Caco-2 (cell line): ENCODE data around the gene KIF1A. TPM values are rescaled to one million over a fixed set of nuclear protein-coding genes. Genes with fewer than 3 reads are reported as not detected.

ENCODE experiments used
- BruUV-seq: library from RNA; stranded (reverse); fragments of 400-500 nt; replicated peaks from 2 replicates; lab custom pipeline; 2021; lab: Mats Ljungman, UMichigan
- CTCF ChIA-PET: fragments of 300-600 bp; sonication (Branson Sonifier 250); formaldehyde crosslinking; loops from one replicate; lab custom pipeline; 2022; ENCODE audit warnings: antibody characterized with exemption; lab: Charles Lee
- POLR2A ChIA-PET: fragments of 300-600 bp; sonication (Branson Sonifier 250); formaldehyde crosslinking; loops from one replicate; lab custom pipeline; 2022; ENCODE audit warnings: antibody characterized with exemption; lab: Charles Lee
- DNase-seq, 2 experiments: peaks; one replicate each; pipeline versions ENCODE4 v3.0.0 to v3.0.0-alpha.2; 2020 to 2022
- H3K27me3 ChIP-seq: replicated peaks from 2 replicates; pipeline ENCODE4 v1.6.0; 2011; ENCODE audit warnings: low read length; ENCODE audit not compliant: control insufficient read depth, insufficient read depth
- H3K36me3 ChIP-seq: 2 replicates; pipeline ENCODE4 v1.5.1; 2011; ENCODE audit warnings: low read length; ENCODE audit not compliant: control insufficient read depth, insufficient read depth
- H3K4me1 ChIP-seq: fragments of 250-450 bp; sonication (Bioruptor Pico); 2 replicates; pipeline ENCODE4 v1.5.1; 2020; ENCODE audit warnings: mild to moderate bottlenecking
- H3K4me3 ChIP-seq: 2 replicates; pipeline ENCODE4 v1.5.1; 2011; ENCODE audit warnings: low read depth, mild to moderate bottlenecking, control low read depth, low read length
- H3K9me3 ChIP-seq: fragments of 250-450 bp; sonication (Bioruptor Pico); 2 replicates; pipeline ENCODE4 v1.5.1; 2020; ENCODE audit warnings: mild to moderate bottlenecking, moderate library complexity
- H3K27ac Mint-ChIP-seq: one replicate; pipeline ENCODE4 v1.8.0; 2022; ENCODE audit warnings: mixed read lengths; ENCODE audit not compliant: unreplicated experiment
- H3K27me3 Mint-ChIP-seq: one replicate; pipeline ENCODE4 v1.8.0; 2022; ENCODE audit warnings: mixed read lengths; ENCODE audit not compliant: insufficient read depth, unreplicated experiment
- H3K36me3 Mint-ChIP-seq: one replicate; pipeline ENCODE4 v1.8.0; 2022; ENCODE audit warnings: mild to moderate bottlenecking, mixed read lengths; ENCODE audit not compliant: insufficient read depth, unreplicated experiment
- H3K4me1 Mint-ChIP-seq: one replicate; pipeline ENCODE4 v1.8.0; 2022; ENCODE audit warnings: low read depth, mixed read lengths; ENCODE audit not compliant: unreplicated experiment
- H3K4me3 Mint-ChIP-seq: one replicate; pipeline ENCODE4 v1.8.0; 2022; ENCODE audit warnings: mild to moderate bottlenecking, moderate library complexity, mixed read lengths; ENCODE audit not compliant: unreplicated experiment
- H3K9me3 Mint-ChIP-seq: one replicate; pipeline ENCODE4 v1.8.0; 2022; ENCODE audit warnings: mixed read lengths; ENCODE audit not compliant: unreplicated experiment
- intact Hi-C: fragments of 100-400 bp; cut with micrococcal nuclease; formaldehyde crosslinking; loops from one replicate; pipeline ENCODE4 v1.10.0; 2022; ENCODE audit not compliant: unreplicated experiment
- total RNA-seq: library from RNA; stranded (reverse); gene quantifications from 2 replicates; pipeline ENCODE4 v1.2.3, GENCODE V29; 2022
- TF ChIP-seq, protein P1 (sequence below), 2 experiments: fragments of 200-600 bp in 1 of 2; IDR thresholded peaks; 1 replicate in 1 of 2; 2 replicates in 1 of 2; pipeline versions ENCODE4 v1.5.1 to v1.8.0; 2011 to 2022; ENCODE audit warnings: antibody characterized with exemption in 1 of 2, control low read depth in 1 of 2, inconsistent platforms in 1 of 2, low read depth in 1 of 2, low read length in 1 of 2, mild to moderate bottlenecking in 1 of 2, moderate library complexity in 1 of 2; ENCODE audit not compliant: insufficient read depth in 1 of 2, severe bottlenecking in 1 of 2, unreplicated experiment in 1 of 2

The KIF1A gene
- total RNA-seq, 1 experiment from 2014 or later = 33.1 TPM

- no peaks in the 10 kb centered on the region for H3K27me3 Mint-ChIP-seq
- H3K9me3 Mint-ChIP-seq = no peaks in the 10 kb centered on the region
- BruUV-seq = TSS peak; percentile 27
- DNase-seq = peak; percentile 81
- TF ChIP-seq, protein P1, sequence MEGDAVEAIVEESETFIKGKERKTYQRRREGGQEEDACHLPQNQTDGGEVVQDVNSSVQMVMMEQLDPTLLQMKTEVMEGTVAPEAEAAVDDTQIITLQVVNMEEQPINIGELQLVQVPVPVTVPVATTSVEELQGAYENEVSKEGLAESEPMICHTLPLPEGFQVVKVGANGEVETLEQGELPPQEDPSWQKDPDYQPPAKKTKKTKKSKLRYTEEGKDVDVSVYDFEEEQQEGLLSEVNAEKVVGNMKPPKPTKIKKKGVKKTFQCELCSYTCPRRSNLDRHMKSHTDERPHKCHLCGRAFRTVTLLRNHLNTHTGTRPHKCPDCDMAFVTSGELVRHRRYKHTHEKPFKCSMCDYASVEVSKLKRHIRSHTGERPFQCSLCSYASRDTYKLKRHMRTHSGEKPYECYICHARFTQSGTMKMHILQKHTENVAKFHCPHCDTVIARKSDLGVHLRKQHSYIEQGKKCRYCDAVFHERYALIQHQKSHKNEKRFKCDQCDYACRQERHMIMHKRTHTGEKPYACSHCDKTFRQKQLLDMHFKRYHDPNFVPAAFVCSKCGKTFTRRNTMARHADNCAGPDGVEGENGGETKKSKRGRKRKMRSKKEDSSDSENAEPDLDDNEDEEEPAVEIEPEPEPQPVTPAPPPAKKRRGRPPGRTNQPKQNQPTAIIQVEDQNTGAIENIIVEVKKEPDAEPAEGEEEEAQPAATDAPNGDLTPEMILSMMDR (IDR thresholded peaks at IDR 0.05; ENCODE audit: insufficient read depth in 1 of 2, low read depth in 1 of 2, low read length in 1 of 2, severe bottlenecking in 1 of 2, unreplicated experiment in 1 of 2) = no peak
- Histone ChIP-seq H3K9me3 (no peaks in the 10 kb centered on the region), H3K4me1 (peaks cover 25% of the 10 kb centered on the region), H3K36me3 (no peaks in the 10 kb centered on the region), H3K27me3 (no peaks in the 10 kb centered on the region), H3K4me3 (no peak overlapping the region)
- H3K4me1 Mint-ChIP-seq = peaks cover 13% of the 10 kb centered on the region
- intact Hi-C loops = loop anchor here (1.0 to 2.0 kb wide), 2 partner anchors 36 to 45 kb away; no protein-coding TSS in a partner anchor
- peak overlapping the region; percentile 89 for H3K27ac Mint-ChIP-seq
- POLR2A ChIA-PET = interaction anchor here (0.5 to 1.3 kb wide), 6 partner anchors 17 to 270 kb away, joined by 3 to 8 read pairs (median 3); partner anchors contain the start of gene MAB21L4
- CTCF ChIA-PET = interaction anchor here (0.8 to 1.6 kb wide), 5 partner anchors 17 to 317 kb away, joined by 3 to 9 read pairs (median 3); no protein-coding TSS in a partner anchor
- H3K4me3 Mint-ChIP-seq = no peak overlapping the region
- H3K36me3 Mint-ChIP-seq = no peaks in the 10 kb centered on the region
Observed at GRCh38 chr2:240857039-240858008, 37.3 kb upstream of the KIF1A start.

- intact Hi-C loops = loop anchor here (2.0 kb wide), 1 partner anchor 46 kb away; no protein-coding TSS in a partner anchor
- TF ChIP-seq, protein P1 (IDR thresholded peaks at IDR 0.05; ENCODE audit: insufficient read depth in 1 of 2, low read depth in 1 of 2, low read length in 1 of 2, severe bottlenecking in 1 of 2, unreplicated experiment in 1 of 2) = peak in 1 of 2 experiments; percentile 29
- Mint-ChIP-seq H3K36me3 (no peaks in the 10 kb centered on the region), H3K27me3 (no peaks in the 10 kb centered on the region), H3K4me3 (no peak overlapping the region), H3K27ac (no peak overlapping the region), H3K4me1 (peaks cover 9% of the 10 kb centered on the region), H3K9me3 (no peaks in the 10 kb centered on the region)
- ChIA-PET CTCF (interaction anchor here (1.1 to 1.6 kb wide), 3 partner anchors 16 to 58 kb away, joined by 3 to 9 read pairs (median 7); no protein-coding TSS in a partner anchor), POLR2A (interaction anchor here (0.7 to 1.3 kb wide), 3 partner anchors 18 to 41 kb away, joined by 3 to 8 read pairs (median 4); partner anchors contain the start of gene MAB21L4)
- H3K27me3 ChIP-seq = no peaks in the 10 kb centered on the region
- no peaks in the 10 kb centered on the region for H3K9me3 ChIP-seq
- no peaks in the 10 kb centered on the region for H3K36me3 ChIP-seq
- BruUV-seq = no TSS peak
- H3K4me3 ChIP-seq = no peak overlapping the region
- DNase-seq = peak in 1 of 2 experiments; percentile 34
- H3K4me1 ChIP-seq = peaks cover 17% of the 10 kb centered on the region
Observed at GRCh38 chr2:240856151-240856980, 36.3 kb upstream of the KIF1A start.
